SIG-M5 treated with dmso at 0.1 percent for 504 hours (cell line): ENCODE measurements around the gene RHOT2.

Experiments used
- DNase-seq: peaks from one replicate; lab custom pipeline; 2025; ENCODE audit not compliant: unreplicated experiment; lab: John Stamatoyannopoulos, UW

The RHOT2 gene

GRCh38 chr16:712740-713250 lies 44.9 kb downstream of the RHOT2 start:
- DNase-seq = peak; percentile 48

DNA sequence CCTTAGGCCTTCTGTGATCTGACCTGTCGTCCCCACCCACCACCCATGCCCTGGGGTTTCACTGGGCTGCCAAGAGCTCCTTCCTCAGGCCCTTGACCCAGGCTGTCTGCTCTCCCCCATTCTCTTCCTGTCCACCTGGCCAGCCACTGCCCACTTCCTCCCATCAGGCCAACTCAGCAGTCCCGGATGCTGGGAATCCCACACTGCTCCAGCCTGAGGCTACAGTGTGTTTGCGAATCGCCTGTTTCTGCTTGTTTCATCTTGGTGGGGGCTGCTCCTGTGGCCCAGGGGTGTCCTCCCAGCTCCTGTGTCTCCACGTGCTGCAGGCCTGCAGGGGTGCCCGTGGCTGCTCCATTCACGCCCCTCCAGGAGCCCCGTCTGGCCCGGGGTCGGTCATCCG lies 46.1 kb downstream of the RHOT2 start:
- DNase-seq = no peak

DNA sequence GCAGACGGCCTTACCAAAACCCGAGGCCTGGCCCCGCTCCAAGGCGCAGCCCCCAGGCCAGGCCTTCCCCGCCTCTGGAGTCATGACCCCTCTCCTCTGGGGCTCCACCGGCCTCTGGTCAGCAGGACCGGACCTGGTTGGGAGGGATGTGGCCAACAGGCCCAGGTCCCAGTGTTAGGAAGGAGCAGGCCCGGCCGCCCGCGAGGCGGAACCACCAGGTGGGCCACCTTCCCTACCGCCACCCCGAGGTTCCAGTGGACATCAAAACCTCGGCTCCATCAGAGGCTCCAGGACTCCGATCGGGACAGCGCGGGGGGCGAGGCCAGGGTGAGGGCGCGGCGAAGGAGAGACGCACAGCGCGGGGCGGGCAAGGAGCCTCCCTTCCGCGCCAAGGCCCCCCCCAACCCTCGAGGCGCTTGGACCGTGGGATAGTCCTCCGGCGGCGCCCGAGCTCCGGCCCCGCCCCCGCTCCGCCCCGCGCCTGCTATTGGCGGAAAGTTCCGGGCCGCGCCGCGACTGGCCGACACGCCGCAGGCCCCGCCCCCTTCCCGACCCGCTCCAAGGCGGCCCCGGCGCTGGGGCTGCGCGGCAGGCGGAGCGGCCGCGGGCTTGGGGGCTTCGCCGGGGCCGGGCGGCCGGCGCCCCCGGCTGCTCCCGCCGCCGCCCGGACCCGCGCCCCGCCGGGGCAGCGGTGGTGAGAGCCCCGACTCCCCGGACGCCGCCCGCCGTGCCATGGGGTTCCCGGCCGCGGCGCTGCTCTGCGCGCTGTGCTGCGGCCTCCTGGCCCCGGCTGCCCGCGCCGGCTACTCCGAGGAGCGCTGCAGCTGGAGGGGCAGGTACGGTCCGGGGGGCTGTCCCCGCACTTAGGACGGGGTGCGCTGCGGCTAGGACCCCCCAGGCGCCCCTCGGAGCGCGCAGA lies 46.9 kb downstream of the RHOT2 start, which contains the start of gene METRN:
Gene METRN (plus strand): TSS at position 561 of the 919 bp plus-strand sequence. CDS start 172 bp downstream, at position 733.
- DNase-seq = peak; percentile 73

DNA sequence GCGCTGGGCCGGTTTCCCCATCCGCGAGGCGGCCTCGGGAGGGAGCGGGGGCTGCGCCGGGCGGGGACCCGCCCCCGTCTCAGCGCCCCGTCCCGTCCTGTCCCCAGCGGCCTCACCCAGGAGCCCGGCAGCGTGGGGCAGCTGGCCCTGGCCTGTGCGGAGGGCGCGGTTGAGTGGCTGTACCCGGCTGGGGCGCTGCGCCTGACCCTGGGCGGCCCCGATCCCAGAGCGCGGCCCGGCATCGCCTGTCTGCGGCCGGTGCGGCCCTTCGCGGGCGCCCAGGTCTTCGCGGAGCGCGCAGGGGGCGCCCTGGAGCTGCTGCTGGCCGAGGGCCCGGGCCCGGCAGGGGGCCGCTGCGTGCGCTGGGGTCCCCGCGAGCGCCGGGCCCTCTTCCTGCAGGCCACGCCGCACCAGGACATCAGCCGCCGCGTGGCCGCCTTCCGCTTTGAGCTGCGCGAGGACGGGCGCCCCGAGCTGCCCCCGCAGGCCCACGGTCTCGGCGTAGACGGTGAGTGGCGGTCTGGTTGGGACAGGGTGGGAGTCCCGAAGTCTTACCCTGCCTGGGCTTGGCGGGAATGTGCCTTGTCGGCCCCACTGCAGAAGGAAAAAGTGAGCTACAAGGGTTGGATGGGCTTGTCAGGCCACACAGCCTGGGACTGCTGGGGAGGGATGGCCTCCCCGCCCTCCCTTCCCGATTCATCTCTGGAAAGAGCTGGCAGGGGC lies 47.7 kb downstream of the RHOT2 start:
- DNase-seq = no peak

GRCh38 chr16:716200-716568 lies 48.3 kb downstream of the RHOT2 start:
- no peak for DNase-seq

DNA sequence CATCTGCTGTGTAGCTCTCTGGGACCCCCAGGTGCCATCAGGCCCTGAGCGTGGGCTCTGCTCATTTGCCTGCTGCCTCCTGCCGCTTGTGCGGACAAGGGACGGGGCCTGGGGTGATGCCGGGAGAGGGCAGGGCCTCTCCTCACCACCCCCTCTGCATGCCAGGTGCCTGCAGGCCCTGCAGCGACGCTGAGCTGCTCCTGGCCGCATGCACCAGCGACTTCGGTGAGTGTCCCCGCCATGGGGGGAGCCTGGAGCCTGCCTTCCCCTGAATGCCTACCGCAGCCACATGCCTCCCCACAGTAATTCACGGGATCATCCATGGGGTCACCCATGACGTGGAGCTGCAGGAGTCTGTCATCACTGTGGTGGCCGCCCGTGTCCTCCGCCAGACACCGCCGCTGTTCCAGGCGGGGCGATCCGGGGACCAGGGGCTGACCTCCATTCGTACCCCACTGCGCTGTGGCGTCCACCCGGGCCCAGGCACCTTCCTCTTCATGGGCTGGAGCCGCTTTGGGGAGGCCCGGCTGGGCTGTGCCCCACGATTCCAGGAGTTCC lies 48.9 kb downstream of the RHOT2 start:
- DNase-seq = no peak

- no peak for DNase-seq
Measured at GRCh38 chr16:717450-718245, 49.7 kb downstream of the RHOT2 start.

DNA sequence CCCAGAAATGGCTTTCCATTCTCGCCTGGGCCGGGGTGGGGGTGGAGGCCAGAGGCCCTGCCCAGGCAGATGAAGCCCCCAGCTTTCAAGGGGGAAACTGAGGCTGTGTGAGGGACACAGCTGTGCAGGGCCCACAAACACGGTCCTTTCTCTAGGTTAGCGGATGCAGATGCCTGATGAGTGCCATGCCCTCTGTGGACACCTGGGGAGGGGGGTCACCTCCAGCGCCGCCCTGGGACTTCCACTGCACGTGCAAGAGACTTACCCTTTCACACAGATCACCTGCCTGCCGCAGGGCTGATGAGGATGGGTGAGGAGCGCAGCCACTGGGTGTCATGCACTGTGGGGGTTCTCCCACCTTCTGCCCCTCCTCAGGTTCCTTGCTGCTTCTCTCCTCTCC lies 50.5 kb downstream of the RHOT2 start:
- no peak for DNase-seq

DNA sequence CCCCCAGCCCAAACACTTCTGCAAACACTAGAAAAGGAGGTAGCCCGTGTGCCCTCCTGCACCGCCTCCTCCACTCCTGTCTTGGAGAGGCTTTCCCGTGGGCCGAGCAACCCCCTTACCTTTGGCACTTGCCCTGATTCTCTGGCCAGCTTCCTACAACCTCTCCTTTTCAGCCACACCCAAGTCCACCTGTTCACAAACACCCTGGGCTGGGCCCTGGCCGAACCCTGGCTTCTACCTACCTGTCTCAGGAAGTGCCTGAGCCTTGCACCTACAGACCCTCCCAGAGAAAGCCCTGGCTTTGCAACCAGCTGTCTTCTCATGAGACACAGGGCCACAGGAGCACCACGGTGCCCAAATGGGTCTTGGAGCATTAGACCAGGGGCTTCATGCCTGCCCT lies 51.0 kb downstream of the RHOT2 start:
- no peak for DNase-seq

DNA sequence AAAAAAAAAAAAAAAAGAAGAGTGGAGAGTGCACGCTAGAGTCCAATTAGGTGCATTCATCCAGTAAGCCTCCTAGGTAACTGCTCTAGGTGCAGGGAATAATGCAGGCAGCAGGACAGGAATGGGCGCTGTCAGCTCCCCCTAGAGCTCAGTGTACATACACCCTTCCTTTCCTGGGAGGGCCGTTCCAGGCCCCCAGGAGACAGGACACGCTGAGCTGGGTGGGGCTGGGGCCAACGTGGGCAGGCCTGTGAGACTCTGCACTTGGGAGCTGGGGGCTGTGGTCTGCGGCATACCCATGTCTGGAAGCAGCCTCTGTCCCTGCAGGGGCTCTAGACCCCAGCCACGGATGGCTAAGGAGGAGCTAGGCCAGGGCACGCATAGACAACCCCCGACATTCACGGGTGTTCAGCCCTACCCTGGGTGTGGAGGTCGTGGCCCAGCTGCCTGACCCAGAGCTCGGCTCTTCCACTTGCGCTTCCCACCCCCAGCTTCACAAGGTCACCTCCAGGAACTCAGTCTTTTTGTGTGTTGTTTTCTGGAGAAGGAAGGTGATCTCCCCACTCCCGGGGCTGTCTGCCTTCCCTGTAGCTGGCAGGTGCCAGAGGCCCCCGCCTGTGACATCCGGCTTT lies 52.0 kb downstream of the RHOT2 start:
- DNase-seq = peak; percentile 30

DNA sequence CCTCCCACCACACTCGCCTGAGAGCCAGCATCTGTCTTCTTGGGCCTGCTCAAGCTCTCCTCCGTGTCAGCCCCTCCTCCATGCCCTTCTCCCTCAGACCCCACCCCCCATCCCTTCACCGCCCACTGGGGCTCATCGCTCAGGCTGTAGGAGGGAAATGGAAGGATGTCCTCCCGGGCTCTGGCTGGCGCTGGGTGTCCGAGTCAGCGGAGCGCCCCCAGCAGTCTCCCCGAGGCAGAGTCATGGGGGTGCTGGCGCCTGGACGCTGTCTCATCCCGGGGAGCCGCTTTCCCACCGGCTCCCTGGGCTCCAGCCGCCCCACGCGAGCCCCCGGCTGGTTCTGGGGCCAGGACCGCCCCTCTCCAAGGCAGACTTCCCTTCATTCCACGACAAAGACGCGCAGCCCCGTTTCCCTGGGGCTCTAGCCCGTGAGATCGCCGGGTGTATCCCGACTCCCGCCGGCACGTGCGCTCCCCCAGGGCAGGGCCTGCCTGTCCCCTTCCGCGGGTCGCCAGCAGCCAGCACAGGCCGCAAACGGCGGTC lies 52.6 kb downstream of the RHOT2 start:
- peak; percentile 68 for DNase-seq

GRCh38 chr16:720990-721764 lies 53.2 kb downstream of the RHOT2 start, which contains the start of gene ANTKMT:
Gene ANTKMT (plus strand): TSS chr16:721146. CDS start chr16:721275, 129 bp downstream.
- peak; percentile 71 for DNase-seq

DNA sequence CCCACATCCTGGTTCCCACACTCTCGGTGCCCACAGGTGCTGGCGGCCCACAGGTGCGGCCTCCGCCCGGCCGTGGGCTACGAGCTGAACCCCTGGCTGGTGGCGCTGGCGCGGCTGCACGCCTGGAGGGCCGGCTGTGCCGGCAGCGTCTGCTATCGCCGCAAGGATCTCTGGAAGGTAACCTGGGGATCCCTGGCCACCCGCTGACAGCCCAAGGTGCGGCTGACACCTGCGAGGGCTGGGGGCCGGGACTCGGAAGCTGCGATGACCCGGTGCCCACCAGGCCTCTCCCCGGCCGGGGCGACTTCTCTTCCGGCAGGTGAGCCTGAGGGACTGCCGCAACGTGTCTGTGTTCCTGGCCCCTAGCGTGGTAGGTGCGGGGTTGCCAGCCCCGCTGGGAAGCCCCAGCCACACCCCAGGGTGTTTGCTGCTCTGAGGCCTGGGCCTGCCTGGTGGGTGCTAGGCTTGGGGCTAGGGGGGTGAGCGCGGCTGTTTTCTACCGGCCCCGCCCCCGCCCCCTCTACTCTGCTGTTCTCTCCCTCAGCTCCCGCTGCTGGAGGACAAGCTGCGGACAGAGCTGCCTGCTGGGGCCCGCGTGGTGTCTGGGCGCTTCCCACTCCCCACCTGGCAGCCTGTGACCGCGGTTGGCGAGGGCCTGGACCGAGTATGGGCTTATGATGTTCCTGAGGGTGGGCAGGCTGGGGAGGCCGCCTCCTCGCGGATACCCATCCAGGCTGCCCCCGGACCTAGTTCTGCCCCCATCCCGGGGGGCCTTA lies 54.0 kb downstream of the RHOT2 start:
- no peak for DNase-seq

DNA sequence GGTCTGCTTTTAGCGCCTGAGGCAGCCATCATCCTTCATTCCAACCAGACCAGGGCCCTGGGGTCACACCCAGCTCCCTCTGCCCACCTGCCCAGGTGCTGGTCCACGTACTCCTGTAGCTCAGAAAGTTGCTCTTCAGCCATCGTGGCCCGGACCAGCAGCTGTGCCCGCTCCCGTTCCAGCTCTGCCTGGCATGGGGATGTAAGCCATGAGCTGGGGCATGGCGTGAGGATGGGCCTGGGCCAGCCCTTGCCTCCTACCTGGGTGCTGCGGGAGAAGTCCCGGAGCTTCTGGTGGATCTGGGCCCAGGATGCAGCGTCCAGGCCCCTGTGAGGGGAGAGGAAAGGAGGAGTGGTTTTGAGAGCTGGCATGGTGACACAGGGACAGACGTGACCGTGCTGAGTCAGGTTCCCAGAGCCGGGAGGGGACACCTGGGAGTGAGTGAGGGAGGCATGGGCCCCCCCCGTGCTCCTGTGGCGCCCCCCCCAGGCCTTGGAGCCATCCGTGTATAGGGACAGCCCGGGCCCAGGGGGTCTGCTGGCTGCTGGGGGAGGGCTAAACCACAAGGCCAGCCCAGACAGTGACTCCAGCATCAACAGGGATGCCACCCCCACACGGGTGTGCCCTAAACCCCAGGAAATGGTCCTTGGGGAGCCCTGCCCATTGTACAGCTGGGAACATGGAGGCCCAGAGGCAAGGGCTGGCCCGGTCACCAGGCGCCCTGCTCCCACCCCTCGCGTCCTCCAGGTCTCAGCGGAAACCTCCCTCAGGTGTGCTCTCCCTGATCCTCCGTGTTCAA lies 55.1 kb downstream of the RHOT2 start:
- no peak for DNase-seq

- DNase-seq = no peak
Measured at GRCh38 chr16:723695-724094, 55.8 kb downstream of the RHOT2 start.
